GM18870 (cell line): ENCODE measurements around the gene JAG2.

ENCODE experiments used
- ATAC-seq: cut with Tn5 transposase; IDR thresholded peaks from one replicate; pipeline ENCODE4 v1.9.1; 2021; ENCODE audit warnings: moderate library complexity; ENCODE audit not compliant: unreplicated experiment

JAG2 gene

GRCh38 chr14:105168496-105168978, at the start of gene JAG2:
Gene JAG2, minus strand, starts transcription at chr14:105168776. Its CDS starts 356 bp downstream, at chr14:105168420.
- no peak for ATAC-seq

- no peak for ATAC-seq
Observed at GRCh38 chr14:105217774-105218173, 49.2 kb upstream of the JAG2 start.

GRCh38 chr14:105216490-105217247, 48.1 kb upstream of the JAG2 start:
- ATAC-seq: no peak

GRCh38 chr14:105215602-105216001, 47.0 kb upstream of the JAG2 start:
- ATAC-seq: no peak

- ATAC-seq: no peak
Observed at GRCh38 chr14:105214324-105214915, 45.8 kb upstream of the JAG2 start.

- no peak for ATAC-seq
Observed at GRCh38 chr14:105213361-105213760, 44.8 kb upstream of the JAG2 start.

GRCh38 chr14:105212541-105213300, 44.1 kb upstream of the JAG2 start:
- no peak for ATAC-seq

GRCh38 chr14:105211758-105212089, 43.1 kb upstream of the JAG2 start:
- ATAC-seq: no peak

GRCh38 chr14:105211086-105211757, 42.6 kb upstream of the JAG2 start:
- no peak for ATAC-seq

GRCh38 chr14:105210266-105211025, 41.9 kb upstream of the JAG2 start:
- ATAC-seq: no peak

GRCh38 chr14:105209646-105210045, 41.1 kb upstream of the JAG2 start:
- ATAC-seq: no peak

- ATAC-seq: no peak
Observed at GRCh38 chr14:105209091-105209490, 40.5 kb upstream of the JAG2 start.

GRCh38 chr14:105208738-105209075, 40.1 kb upstream of the JAG2 start:
- no peak for ATAC-seq

GRCh38 chr14:105207996-105208737, 39.6 kb upstream of the JAG2 start:
- ATAC-seq: no peak

- no peak for ATAC-seq
Observed at GRCh38 chr14:105207460-105207901, 38.9 kb upstream of the JAG2 start.

GRCh38 chr14:105206873-105207272, 38.3 kb upstream of the JAG2 start:
- no peak for ATAC-seq

GRCh38 chr14:105205673-105206208, 37.2 kb upstream of the JAG2 start:
- no peak for ATAC-seq

GRCh38 chr14:105204931-105205672, 36.5 kb upstream of the JAG2 start:
- ATAC-seq: no peak
